ENCODE measurements around the gene NHEJ1. TPM values are rescaled to one million over a fixed set of nuclear protein-coding genes. Genes with fewer than 3 reads are reported as not detected.
A peak's percentile ranks its signal among the peaks of the same experiment; 100 is the strongest.

Gene NHEJ1
- total RNA-seq, 4 donors from 2014 or later = 50.5 to 90.2 (median 65.3) TPM

DNA sequence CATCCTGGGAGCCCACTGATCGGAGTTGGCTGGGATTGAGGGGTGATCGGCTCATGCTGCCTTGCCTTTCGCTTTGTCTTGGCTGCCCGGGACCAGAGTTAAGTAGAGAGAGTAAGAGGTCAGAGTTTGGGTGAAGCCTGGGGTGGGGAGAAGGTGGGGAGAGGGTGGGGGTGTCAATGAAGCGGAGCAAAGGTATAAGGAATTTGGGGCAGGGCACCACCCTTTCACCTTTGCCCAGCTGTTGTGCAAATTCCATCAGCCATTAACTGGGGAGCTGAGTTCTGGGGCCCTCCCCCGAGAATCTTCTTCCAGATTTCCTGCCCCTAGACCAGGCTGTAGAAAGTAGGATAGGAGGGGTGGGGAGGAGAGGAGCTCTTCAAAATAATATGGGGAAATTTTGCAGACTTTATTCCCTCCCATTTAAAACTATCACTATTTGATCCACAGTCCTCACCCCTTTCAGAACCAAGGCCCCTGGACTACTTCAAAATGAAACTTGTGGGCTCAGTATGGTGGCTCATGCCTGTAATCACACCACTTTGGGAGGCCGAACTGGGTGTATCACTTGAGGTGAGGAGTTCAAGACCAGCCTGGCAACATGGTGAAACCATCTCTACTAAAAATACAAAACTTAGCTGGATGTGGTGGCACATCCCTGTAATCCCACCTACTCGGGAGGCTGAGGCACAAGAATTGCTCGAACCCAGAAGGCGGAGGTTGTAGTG, 9.5 kb upstream of the NHEJ1 start, which contains the start of gene SLC23A3:
Gene SLC23A3 (minus strand): TSS at position 100 of the 725 bp plus-strand sequence. CDS start 45 bp downstream, at position 55.
- peaks cover 0 to 25% (median 7%) of the 10 kb centered on the region in 4 donors for H3K36me3 ChIP-seq
- intact Hi-C loops (cut with DNase I; ENCODE audit: low total_unique reads) = loop anchor here (10.0 kb wide), 1 partner anchor 55 kb away; the partner anchor contains the start of genes ANKZF1 and ATG9A
- TF ChIP-seq POLR2AphosphoS5 (IDR thresholded peaks at IDR 0.05) (no peak), EP300 (IDR thresholded peaks at IDR 0.05; ENCODE audit: low read depth) (no peak), POLR2A (IDR thresholded peaks at IDR 0.05) (no peak)
- TF ChIP-seq, protein P1, sequence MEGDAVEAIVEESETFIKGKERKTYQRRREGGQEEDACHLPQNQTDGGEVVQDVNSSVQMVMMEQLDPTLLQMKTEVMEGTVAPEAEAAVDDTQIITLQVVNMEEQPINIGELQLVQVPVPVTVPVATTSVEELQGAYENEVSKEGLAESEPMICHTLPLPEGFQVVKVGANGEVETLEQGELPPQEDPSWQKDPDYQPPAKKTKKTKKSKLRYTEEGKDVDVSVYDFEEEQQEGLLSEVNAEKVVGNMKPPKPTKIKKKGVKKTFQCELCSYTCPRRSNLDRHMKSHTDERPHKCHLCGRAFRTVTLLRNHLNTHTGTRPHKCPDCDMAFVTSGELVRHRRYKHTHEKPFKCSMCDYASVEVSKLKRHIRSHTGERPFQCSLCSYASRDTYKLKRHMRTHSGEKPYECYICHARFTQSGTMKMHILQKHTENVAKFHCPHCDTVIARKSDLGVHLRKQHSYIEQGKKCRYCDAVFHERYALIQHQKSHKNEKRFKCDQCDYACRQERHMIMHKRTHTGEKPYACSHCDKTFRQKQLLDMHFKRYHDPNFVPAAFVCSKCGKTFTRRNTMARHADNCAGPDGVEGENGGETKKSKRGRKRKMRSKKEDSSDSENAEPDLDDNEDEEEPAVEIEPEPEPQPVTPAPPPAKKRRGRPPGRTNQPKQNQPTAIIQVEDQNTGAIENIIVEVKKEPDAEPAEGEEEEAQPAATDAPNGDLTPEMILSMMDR (IDR thresholded peaks at IDR 0.05) = no peak
- H3K27ac ChIP-seq = peak within 1 kb of the TSS in 3 of 4 donors; percentile 61 to 79 (median 65)
- in situ Hi-C loops (cut with MboI; ENCODE audit: low pct_ligation_motif_present in 1 of 4, low pct_unique_long_range_greater_than_20kb in 1 of 4, low sequenced_read_pairs in 3 of 4) = loop anchor here (5.0 to 25.0 kb wide), 4 partner anchors 37 to 125 kb away; partner anchors contain the start of genes ABCB6 (in 1 of the 4), DNAJB2 (in 1 of the 4) and ZFAND2B (in 1 of the 4)
- no peaks in the 10 kb centered on the region for H3K27me3 ChIP-seq
- no peak within 1 kb of the TSS for H3K4me3 ChIP-seq
- no peaks in the 10 kb centered on the region for H3K9me3 ChIP-seq
- peaks cover 0 to 27% (median 5%) of the 10 kb centered on the region in 4 donors for H3K4me1 ChIP-seq
- DNase-seq = peak; percentile 41
- 79 to 80% methylated on average over 4 to 10 of the region's 10 CpGs for WGBS, 2 donors (ENCODE audit: low coverage in 1 of 2)

DNA sequence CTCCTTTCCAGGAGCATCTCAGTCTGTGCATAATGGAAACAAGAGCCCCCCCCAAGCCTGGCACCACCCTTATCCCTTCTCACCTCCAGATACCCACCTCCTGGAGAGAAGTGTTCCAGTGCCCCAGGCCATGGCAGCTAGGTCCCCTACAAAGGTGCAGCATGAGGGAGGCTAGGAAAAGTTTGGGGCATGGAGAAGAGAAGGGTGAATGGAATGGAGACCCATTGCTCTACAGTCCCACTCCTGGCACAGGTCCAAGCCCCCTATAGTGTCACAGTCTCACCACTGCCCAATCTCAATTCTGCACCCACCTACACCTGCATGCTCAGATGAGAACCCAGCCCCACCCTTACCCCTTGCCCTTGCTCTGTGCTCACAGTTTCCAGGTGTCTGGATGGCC, 8.3 kb upstream of the NHEJ1 start:
- in situ Hi-C loops (cut with MboI; ENCODE audit: low pct_ligation_motif_present in 1 of 4, low pct_unique_long_range_greater_than_20kb in 1 of 4, low sequenced_read_pairs in 3 of 4) = loop anchor here in 2 of 4 donors (10.0 to 25.0 kb wide), 2 partner anchors 46 to 118 kb away; partner anchors contain the start of genes ABCB6 (in 1 of the 2) and DNAJB2 (in 1 of the 2)

DNA sequence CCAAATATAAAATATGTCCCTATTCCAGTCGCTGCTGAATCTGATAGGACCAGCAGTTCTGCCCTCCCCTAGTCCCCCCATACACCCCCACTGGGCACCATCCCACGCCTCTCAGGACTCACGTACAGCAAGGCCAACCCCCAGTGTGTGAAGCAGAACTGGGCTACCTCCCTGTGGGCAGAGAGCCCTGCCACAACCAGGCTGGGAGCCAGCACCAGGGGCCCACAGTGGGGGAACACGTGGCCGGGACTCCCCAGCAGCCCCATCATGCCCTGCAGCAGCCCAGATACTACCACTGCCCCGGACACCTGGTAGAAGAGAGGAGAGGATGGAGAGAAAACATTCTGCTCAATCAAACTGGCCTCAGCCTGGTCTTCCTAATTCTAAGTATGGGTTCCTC, 7.9 kb upstream of the NHEJ1 start:
- Histone ChIP-seq H3K4me1 (peaks cover 0 to 18% (median 0%) of the 10 kb centered on the region in 4 donors), H3K36me3 (peaks cover 0 to 12% (median 3%) of the 10 kb centered on the region in 4 donors), H3K27ac (no peak overlapping the region), H3K9me3 (no peaks in the 10 kb centered on the region), H3K27me3 (no peaks in the 10 kb centered on the region), H3K4me3 (no peak overlapping the region)
- TF ChIP-seq POLR2AphosphoS5 (IDR thresholded peaks at IDR 0.05) (no peak), EP300 (IDR thresholded peaks at IDR 0.05; ENCODE audit: low read depth) (no peak), POLR2A (IDR thresholded peaks at IDR 0.05) (no peak)
- TF ChIP-seq, protein P1 (IDR thresholded peaks at IDR 0.05) = no peak
- intact Hi-C loops (cut with DNase I; ENCODE audit: low total_unique reads) (loop anchor here (10.0 kb wide), 1 partner anchor 56 kb away; the partner anchor contains the start of genes ANKZF1 and ATG9A), in situ Hi-C loops (cut with MboI; ENCODE audit: low pct_ligation_motif_present in 1 of 4, low pct_unique_long_range_greater_than_20kb in 1 of 4, low sequenced_read_pairs in 3 of 4) (loop anchor here in 2 of 4 donors (10.0 to 25.0 kb wide), 2 partner anchors 46 to 119 kb away; partner anchors contain the start of genes ABCB6 (in 1 of the 2) and DNAJB2 (in 1 of the 2))
- no peak for DNase-seq
- WGBS, 2 donors (ENCODE audit: low coverage in 1 of 2) = 60 to 100% methylated on average over 1 to 4 of the region's 6 CpGs

More for the DNA sequence above, 8.3 kb upstream of the NHEJ1 start:
- TF ChIP-seq POLR2AphosphoS5 (IDR thresholded peaks at IDR 0.05) (no peak), POLR2A (IDR thresholded peaks at IDR 0.05) (no peak), EP300 (IDR thresholded peaks at IDR 0.05; ENCODE audit: low read depth) (no peak)
- TF ChIP-seq, protein P1 (IDR thresholded peaks at IDR 0.05) = no peak
- no peak for DNase-seq
- Histone ChIP-seq H3K9me3 (no peaks in the 10 kb centered on the region), H3K4me1 (peaks cover 0 to 18% (median 0%) of the 10 kb centered on the region in 4 donors), H3K4me3 (no peak overlapping the region), H3K27ac (no peak overlapping the region), H3K36me3 (peaks cover 0 to 16% (median 3%) of the 10 kb centered on the region in 4 donors), H3K27me3 (no peaks in the 10 kb centered on the region)
- intact Hi-C loops (cut with DNase I; ENCODE audit: low total_unique reads) = loop anchor here (10.0 kb wide), 1 partner anchor 56 kb away; the partner anchor contains the start of genes ANKZF1 and ATG9A

DNA sequence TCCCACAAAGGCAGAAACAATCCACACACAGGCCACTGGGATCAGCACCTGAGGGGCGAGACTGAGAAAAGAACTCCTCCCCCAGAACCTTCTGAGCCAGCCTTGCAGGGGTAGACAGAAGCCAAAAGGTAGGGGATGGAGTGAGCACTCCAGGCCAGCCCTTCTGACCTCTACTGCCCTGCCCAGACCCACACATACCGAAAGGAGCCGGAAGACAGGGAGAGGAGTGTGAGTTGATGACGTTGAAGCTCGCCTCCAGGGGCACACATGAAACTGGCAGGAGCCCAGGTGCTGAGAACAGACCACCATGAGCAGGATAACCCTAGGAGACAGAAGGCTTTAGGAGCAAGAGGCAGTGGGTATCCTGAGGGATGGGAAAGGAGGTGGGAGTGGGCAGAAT, 7.4 kb upstream of the NHEJ1 start:
- no peak for DNase-seq
- H3K4me3 ChIP-seq = no peak overlapping the region
- H3K4me1 ChIP-seq = peaks cover 0 to 18% (median 0%) of the 10 kb centered on the region in 4 donors
- intact Hi-C loops (cut with DNase I; ENCODE audit: low total_unique reads) = loop anchor here (10.0 kb wide), 1 partner anchor 57 kb away; the partner anchor contains the start of genes ANKZF1 and ATG9A
- no peaks in the 10 kb centered on the region for H3K27me3 ChIP-seq
- H3K36me3 ChIP-seq = peaks cover 0 to 7% (median 3%) of the 10 kb centered on the region in 4 donors
- in situ Hi-C loops (cut with MboI; ENCODE audit: low pct_ligation_motif_present in 1 of 4, low pct_unique_long_range_greater_than_20kb in 1 of 4, low sequenced_read_pairs in 3 of 4) = loop anchor here in 2 of 4 donors (10.0 to 25.0 kb wide), 2 partner anchors 47 to 119 kb away; partner anchors contain the start of genes ABCB6 (in 1 of the 2) and DNAJB2 (in 1 of the 2)
- WGBS, 2 donors (ENCODE audit: low coverage in 1 of 2) = 80 to 84% methylated on average over 1 to 5 of the region's 5 CpGs
- no peaks in the 10 kb centered on the region for H3K9me3 ChIP-seq
- no peak overlapping the region for H3K27ac ChIP-seq
- no peak for TF ChIP-seq POLR2A (IDR thresholded peaks at IDR 0.05)
- TF ChIP-seq EP300 (IDR thresholded peaks at IDR 0.05; ENCODE audit: low read depth) = no peak
- TF ChIP-seq, protein P1 (IDR thresholded peaks at IDR 0.05) = no peak
- no peak for TF ChIP-seq POLR2AphosphoS5 (IDR thresholded peaks at IDR 0.05)

Measured in transverse colon (tissue), 4 donors.